AG04450 (cell line): Measurements from ENCODE around the gene NAV3. TPM values are rescaled to one million over a fixed set of nuclear protein-coding genes. Genes with fewer than 3 reads are reported as not detected.

Experiments
- CTCF ChIA-PET: fragments of 300-600, 350-600 bp; formaldehyde crosslinking; extraction: SDS; loops from one replicate; lab custom pipeline; 2022; ENCODE audit warnings: antibody characterized with exemption, inconsistent platforms; lab: Charles Lee
- POLR2A ChIA-PET: fragments of 350-600 bp; formaldehyde crosslinking; extraction: SDS; loops from one replicate; lab custom pipeline; 2021; ENCODE audit warnings: antibody characterized with exemption, inconsistent platforms; lab: Yijun Ruan, JAX
- DNase-seq: peaks from one replicate; pipeline ENCODE4 v3.0.0-alpha.2; 2011; ENCODE audit warnings: low read depth, low spot score
- H3K27ac ChIP-seq: one replicate; pipeline ENCODE4 v1.5.1; 2012; ENCODE audit warnings: low read depth, low read length, control low read depth
- H3K27me3 ChIP-seq: one replicate; pipeline ENCODE4 v1.6.0; 2012; ENCODE audit warnings: low read length; ENCODE audit not compliant: control insufficient read depth, insufficient read depth
- H3K4me3 ChIP-seq: 2 replicates; pipeline ENCODE4 v1.5.1; 2011; ENCODE audit warnings: mild to moderate bottlenecking, low read depth, low read length, control low read depth
- H3K9me3 ChIP-seq: 2 replicates; pipeline ENCODE4 v1.5.1; 2012; ENCODE audit warnings: low read length; ENCODE audit not compliant: control insufficient read depth, insufficient read depth
- polyA plus RNA-seq: library from polyadenylated mRNA; depleted of rRNA; stranded (reverse); fragments of >200 nt; gene quantifications from 2 replicates; pipeline ENCODE4 v1.2.3, GENCODE V29; 2011
- TF ChIP-seq, protein P1 (sequence below): IDR thresholded peaks from 2 replicates; pipeline ENCODE4 v1.5.1; 2011; ENCODE audit warnings: low read depth, low read length, control low read depth, inconsistent platforms

The NAV3 gene
- polyA plus RNA-seq, 1 experiment = 36.1 TPM

DNA sequence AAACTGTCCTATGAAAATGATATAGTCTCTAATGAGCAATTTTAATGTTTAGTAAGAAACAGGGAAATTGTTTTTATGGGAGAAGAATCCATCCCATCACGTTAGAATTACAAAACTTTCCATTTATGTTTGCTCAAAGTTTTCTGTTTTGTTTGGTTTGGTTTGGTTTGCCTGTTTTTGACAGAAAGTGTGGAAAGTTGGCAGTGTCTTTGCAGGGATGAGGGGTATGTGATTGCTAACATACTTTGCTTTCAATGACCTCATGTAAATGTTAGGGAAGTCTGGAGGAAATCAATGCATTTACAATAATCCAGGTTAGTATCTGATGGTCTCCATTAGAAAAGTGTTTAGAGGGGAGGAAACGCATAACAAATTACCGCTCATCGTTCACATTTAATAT is 12.3 kb upstream of the NAV3 start:
- peaks cover 5% of the 10 kb centered on the region for H3K27me3 ChIP-seq
- no peak for DNase-seq
- no peak overlapping the region for H3K27ac ChIP-seq
- ChIA-PET POLR2A (no interaction called here), CTCF (no interaction called here)
- TF ChIP-seq, protein P1, sequence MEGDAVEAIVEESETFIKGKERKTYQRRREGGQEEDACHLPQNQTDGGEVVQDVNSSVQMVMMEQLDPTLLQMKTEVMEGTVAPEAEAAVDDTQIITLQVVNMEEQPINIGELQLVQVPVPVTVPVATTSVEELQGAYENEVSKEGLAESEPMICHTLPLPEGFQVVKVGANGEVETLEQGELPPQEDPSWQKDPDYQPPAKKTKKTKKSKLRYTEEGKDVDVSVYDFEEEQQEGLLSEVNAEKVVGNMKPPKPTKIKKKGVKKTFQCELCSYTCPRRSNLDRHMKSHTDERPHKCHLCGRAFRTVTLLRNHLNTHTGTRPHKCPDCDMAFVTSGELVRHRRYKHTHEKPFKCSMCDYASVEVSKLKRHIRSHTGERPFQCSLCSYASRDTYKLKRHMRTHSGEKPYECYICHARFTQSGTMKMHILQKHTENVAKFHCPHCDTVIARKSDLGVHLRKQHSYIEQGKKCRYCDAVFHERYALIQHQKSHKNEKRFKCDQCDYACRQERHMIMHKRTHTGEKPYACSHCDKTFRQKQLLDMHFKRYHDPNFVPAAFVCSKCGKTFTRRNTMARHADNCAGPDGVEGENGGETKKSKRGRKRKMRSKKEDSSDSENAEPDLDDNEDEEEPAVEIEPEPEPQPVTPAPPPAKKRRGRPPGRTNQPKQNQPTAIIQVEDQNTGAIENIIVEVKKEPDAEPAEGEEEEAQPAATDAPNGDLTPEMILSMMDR = no peak
- no peaks in the 10 kb centered on the region for H3K9me3 ChIP-seq
- H3K4me3 ChIP-seq = no peak overlapping the region

DNA sequence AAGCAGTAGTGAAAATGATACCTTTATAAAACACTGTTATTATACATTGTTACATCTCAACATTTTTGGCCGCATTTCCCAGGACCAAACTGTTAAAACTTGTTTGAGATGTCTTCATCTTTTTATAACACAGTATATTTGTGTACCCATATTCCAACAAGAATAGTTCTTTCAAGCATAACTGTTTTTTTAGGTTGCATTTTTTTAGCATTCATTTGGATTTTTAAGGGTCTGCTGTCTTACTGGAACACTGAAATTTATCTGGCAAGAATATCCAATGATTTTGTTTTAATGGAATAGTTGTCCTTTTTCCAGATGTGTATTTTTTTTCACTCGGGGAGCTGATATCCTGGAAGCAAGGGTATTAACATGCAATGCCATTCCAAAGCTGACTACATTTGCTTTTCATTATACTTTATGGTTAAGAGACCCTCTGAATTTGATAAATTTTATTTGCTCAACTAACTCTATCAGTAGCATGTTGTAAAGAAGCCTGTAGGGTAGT is 8.9 kb upstream of the NAV3 start:
- no peak for DNase-seq
- POLR2A ChIA-PET = no interaction called here
- CTCF ChIA-PET = no interaction called here
- H3K9me3 ChIP-seq = no peaks in the 10 kb centered on the region
- no peak overlapping the region for H3K4me3 ChIP-seq
- TF ChIP-seq, protein P1 = no peak
- H3K27me3 ChIP-seq = peaks cover 5% of the 10 kb centered on the region
- H3K27ac ChIP-seq = no peak overlapping the region

DNA sequence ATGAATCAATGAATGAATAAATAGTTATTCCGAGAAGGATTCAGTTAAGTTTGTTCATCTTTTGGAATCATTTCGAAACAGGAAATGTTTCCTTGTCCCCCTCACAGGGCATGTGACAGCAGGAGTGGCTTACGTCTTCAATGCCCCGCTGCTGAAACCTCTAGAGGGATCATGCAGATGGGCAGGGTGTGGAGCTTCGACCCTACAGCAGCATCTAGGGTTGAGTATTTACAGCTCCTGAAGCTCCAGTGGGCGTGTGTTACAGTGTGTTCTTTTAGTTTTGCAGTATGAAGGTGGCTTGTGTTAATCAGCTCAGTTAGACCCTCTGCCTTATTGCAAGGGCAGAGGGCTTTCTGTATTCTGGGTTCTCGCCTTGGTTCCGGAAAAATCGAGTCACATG is 2.6 kb downstream of the NAV3 start:
- Histone ChIP-seq H3K4me3 (no peak overlapping the region), H3K27me3 (no peaks in the 10 kb centered on the region), H3K9me3 (no peaks in the 10 kb centered on the region), H3K27ac (no peak overlapping the region)
- no peak for DNase-seq
- CTCF ChIA-PET = no interaction called here
- TF ChIP-seq, protein P1 = no peak
- POLR2A ChIA-PET = no interaction called here

DNA sequence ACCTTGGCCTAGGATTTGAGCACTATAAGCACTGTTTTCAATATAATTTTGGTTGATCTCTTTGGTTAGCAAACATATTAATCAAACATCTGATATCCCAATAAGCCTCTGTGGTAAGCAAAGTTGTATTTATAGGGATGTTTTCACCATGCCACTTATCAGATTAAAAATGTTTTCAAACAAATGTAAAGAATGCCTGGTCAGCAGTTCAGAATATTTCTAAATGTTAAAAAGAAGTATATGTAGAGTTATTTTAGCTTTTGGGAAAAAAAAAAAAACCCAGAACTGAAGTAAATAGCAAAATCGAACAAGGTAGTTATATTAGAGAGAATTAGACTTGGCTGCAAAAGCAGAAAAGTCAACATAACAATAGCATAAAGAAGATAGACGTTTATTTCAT is 3.9 kb downstream of the NAV3 start:
- Histone ChIP-seq H3K4me3 (no peak overlapping the region), H3K9me3 (no peaks in the 10 kb centered on the region), H3K27ac (no peak overlapping the region), H3K27me3 (no peaks in the 10 kb centered on the region)
- ChIA-PET CTCF (no interaction called here), POLR2A (no interaction called here)
- no peak for DNase-seq
- TF ChIP-seq, protein P1 = no peak

DNA sequence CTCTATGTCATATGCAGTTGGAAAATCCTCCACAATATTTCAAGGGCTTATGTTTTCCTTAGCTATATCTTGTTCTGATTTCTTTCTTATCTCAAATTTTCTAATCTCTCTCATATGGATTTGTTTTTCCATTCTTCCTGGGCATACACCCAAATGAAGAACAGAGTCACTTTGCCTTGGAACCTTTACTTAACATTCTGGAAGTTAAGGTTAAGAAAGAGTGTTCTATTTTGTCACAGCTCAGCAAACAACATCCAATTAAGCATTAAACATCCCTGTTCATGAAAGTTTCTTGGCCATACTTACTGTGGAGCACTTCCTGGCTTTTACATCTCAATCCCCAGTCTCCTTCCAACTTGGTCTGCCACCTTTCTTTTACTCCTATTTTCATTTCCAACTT is 5.3 kb downstream of the NAV3 start:
- Histone ChIP-seq H3K27me3 (no peaks in the 10 kb centered on the region), H3K4me3 (no peak overlapping the region), H3K27ac (no peak overlapping the region), H3K9me3 (no peaks in the 10 kb centered on the region)
- ChIA-PET POLR2A (no interaction called here), CTCF (no interaction called here)
- DNase-seq = no peak
- TF ChIP-seq, protein P1 = no peak
